Motor neuron (in vitro differentiated cells): ENCODE results near the gene STN1. TPM values are rescaled to one million over a fixed set of nuclear protein-coding genes. Genes with fewer than 3 reads are reported as not detected.

ENCODE experiments used
- ATAC-seq, 8 experiments: fragments of 200-7000 bp; cut with Tn5 transposase; replicated peaks in 6 of 8; 2 replicates each; pipeline ENCODE4 v1.8.0; 2021; ENCODE audit warnings: mild to moderate bottlenecking in 8 of 8, moderate library complexity in 8 of 8
- H3K27ac ChIP-seq, 2 donors: fragments of 250-450 bp; sonication (Bioruptor Pico); 2 replicates each; pipeline ENCODE4 v1.9.0; 2021; ENCODE audit warnings: antibody characterized with exemption in 2 of 2, mild to moderate bottlenecking in 2 of 2, moderate library complexity in 1 of 2
- H3K4me1 ChIP-seq, 2 donors: fragments of 250-450 bp; sonication (Bioruptor Pico); replicated peaks in 1 of 2; 2 replicates each; pipeline ENCODE4 v1.6.1; 2021; ENCODE audit warnings: antibody characterized with exemption in 2 of 2, mild to moderate bottlenecking in 2 of 2, moderate library complexity in 1 of 2
- H3K4me3 ChIP-seq, 5 donors: fragments of 250-450 bp; sonication (Bioruptor Pico); 2 replicates each; pipeline ENCODE4 v1.9.0; 2021; ENCODE audit warnings: antibody characterized with exemption in 5 of 5, mild to moderate bottlenecking in 5 of 5, moderate library complexity in 4 of 5
- WGBS, 10 experiments: fragments of 450-650 bp; shearing (Covaris generic); methylation state at CpG; one replicate each; pipeline ENCODE4 v1.0.0; 2022; 5-methylcytosine and 5-hydroxymethylcytosine counted together
- in situ Hi-C, 9 experiments: fragments of 400-800 bp; cut with MboI; loops; one replicate each; pipeline ENCODE4 v1.15.0; 2021; ENCODE audit warnings: low sequenced_read_pairs in 9 of 9, low pct_unique_long_range_greater_than_20kb in 2 of 9; ENCODE audit not compliant: unreplicated experiment in 9 of 9
- total RNA-seq, 8 experiments: library from RNA; unstranded; fragments of 300-600 nt; gene quantifications; 2 replicates each; pipeline versions ENCODE4 v1.2.3 to v1.2.4, GENCODE V29; 2022

The STN1 gene
- total RNA-seq, 8 experiments from 2014 or later: 13.6 to 81.2 (median 24.7) TPM

DNA sequence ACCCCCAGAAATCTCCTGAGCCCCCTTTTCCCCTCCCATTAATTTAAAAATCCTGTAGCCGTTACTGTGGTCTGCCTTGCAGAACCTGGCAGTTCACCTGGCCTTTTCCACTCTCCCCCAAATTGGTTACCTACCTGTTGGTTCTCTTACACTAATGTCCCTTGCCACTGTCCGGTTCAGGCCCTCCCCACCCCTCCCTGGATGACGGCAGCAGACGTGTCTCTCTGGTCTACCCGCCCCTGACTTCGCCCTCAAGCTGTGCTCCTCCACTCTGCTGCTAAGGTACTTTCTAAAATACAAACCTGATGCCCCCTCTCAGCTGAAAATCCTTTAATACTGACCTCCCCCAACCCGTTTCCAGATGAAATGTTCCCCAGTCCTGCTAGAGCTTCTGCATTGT, 47.0 kb downstream of the STN1 start:
- 50 to 86% (median 70%) methylated on average over 1 to 6 of the region's 7 CpGs; no CpG with 5 or more reads in 4 of the 10 experiments for WGBS, 10 experiments
- H3K27ac ChIP-seq: no peak overlapping the region
- ATAC-seq: peak in 1 of 8 experiments; percentile 10
- H3K4me1 ChIP-seq: peaks cover 0 to 11% of the 10 kb centered on the region in 2 donors
- no peak overlapping the region for H3K4me3 ChIP-seq
- in situ Hi-C loops: loop anchor here in 4 of 9 experiments (25.0 kb wide), 1 partner anchor 159 kb away; no protein-coding TSS in a partner anchor

GRCh38 chr10:103870516-103870915, 47.5 kb downstream of the STN1 start:
- Histone ChIP-seq H3K27ac (no peak overlapping the region), H3K4me3 (no peak overlapping the region), H3K4me1 (peaks cover 0 to 11% of the 10 kb centered on the region in 2 donors)
- in situ Hi-C loops: loop anchor here in 4 of 9 experiments (25.0 kb wide), 1 partner anchor 158 kb away; no protein-coding TSS in a partner anchor
- peak in 1 of 8 experiments; percentile 58 for ATAC-seq
- 25 to 100% (median 55%) methylated on average over 2 to 7 of the region's 8 CpGs; no CpG with 5 or more reads in 2 of the 10 experiments for WGBS, 10 experiments

DNA sequence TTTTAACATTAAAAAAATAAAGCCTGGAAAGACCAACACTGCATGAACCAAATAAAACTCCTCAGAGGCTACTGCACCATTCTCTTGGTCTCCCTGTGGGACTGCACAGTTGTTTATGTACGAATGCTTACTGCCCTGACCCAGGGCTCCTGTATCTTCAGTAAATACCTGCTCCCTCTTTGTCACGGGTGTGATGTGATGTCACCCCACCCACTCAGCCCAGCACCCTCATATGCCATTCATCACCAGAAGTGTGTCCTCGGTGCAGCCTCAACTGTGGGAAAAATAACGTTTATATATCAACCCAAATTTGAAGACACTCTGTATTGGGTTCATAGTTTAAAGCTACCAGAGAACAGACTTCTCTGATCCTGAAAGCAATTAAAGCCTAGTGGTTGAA, 48.6 kb downstream of the STN1 start:
- in situ Hi-C loops: loop anchor here in 6 of 9 experiments (10.0 to 25.0 kb wide), 2 partner anchors 155 to 157 kb away; no protein-coding TSS in a partner anchor
- Histone ChIP-seq H3K27ac (no peak overlapping the region), H3K4me1 (peaks cover 0 to 4% of the 10 kb centered on the region in 2 donors), H3K4me3 (no peak overlapping the region)
- WGBS, 10 experiments: 33 to 88% (median 72%) methylated on average over 1 to 4 of the region's 4 CpGs; no CpG with 5 or more reads in 4 of the 10 experiments
- peak in 2 of 8 experiments; percentile 10 to 20 for ATAC-seq

GRCh38 chr10:103868200-103868599, 49.8 kb downstream of the STN1 start:
- no peak for ATAC-seq
- Histone ChIP-seq H3K27ac (no peak overlapping the region), H3K4me1 (no peaks in the 10 kb centered on the region), H3K4me3 (no peak overlapping the region)
- 17 to 100% (median 60%) methylated on average over 1 of the region's 1 CpG; no CpG with 5 or more reads in 4 of the 10 experiments for WGBS, 10 experiments
- in situ Hi-C loops: loop anchor here in 6 of 9 experiments (10.0 to 25.0 kb wide), 2 partner anchors 153 to 156 kb away; no protein-coding TSS in a partner anchor

- peak in 6 of 8 experiments; percentile 31 to 72 (median 59) for ATAC-seq
- in situ Hi-C loops: loop anchor here in 6 of 9 experiments (10.0 to 25.0 kb wide), 2 partner anchors 147 to 149 kb away; no protein-coding TSS in a partner anchor
- WGBS, 10 experiments: 20 to 100% (median 67%) methylated on average over 1 of the region's 1 CpG; no CpG with 5 or more reads in 3 of the 10 experiments
- H3K4me1 ChIP-seq: peaks cover 14 to 21% of the 10 kb centered on the region in 2 donors
- H3K4me3 ChIP-seq: no peak overlapping the region
- H3K27ac ChIP-seq: no peak overlapping the region
These were observed 56.5 kb downstream of the STN1 start for GRCh38 chr10:103861505-103861904.

- H3K4me3 ChIP-seq: no peak overlapping the region
- 18 to 71% (median 35%) methylated on average over 2 to 14 of the region's 15 CpGs; no CpG with 5 or more reads in 1 of the 10 experiments for whole genome bisulfite sequencing, 10 experiments
- in situ Hi-C loops: loop anchor here in 7 of 9 experiments (5.0 to 25.0 kb wide), 3 partner anchors 142 to 147 kb away; no protein-coding TSS in a partner anchor
- peaks cover 17 to 24% of the 10 kb centered on the region in 2 donors for H3K4me1 ChIP-seq
- ATAC-seq: peak in 4 of 8 experiments; percentile 15 to 75 (median 52)
- H3K27ac ChIP-seq: no peak overlapping the region
These were observed 58.6 kb downstream of the STN1 start for GRCh38 chr10:103859161-103860086.

DNA sequence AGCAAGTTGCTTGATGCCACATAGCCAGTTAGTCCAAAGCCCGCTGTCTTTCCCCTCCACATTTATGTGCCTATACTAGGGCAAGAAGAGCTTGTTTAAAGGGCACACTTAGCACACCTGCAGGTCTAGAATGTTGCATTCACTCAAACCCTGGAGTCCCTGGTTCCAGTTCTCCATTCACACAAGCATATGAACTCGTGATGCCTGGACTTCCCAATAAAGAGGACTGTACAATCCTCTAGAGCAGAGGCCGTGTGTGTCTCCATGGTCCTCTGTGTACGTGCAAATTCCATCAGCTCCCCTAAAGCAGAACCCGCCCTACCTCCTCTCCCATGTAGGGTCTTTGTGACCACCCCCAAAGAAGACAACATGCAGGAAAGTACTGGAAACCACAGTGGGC, 59.6 kb downstream of the STN1 start:
- in situ Hi-C loops: loop anchor here in 5 of 9 experiments (5.0 to 25.0 kb wide), 2 partner anchors 141 to 146 kb away; no protein-coding TSS in a partner anchor
- no peak for ATAC-seq
- 20 to 100% (median 80%) methylated on average over 1 to 5 of the region's 5 CpGs; no CpG with 5 or more reads in 1 of the 10 experiments for WGBS, 10 experiments
- H3K27ac ChIP-seq: no peak overlapping the region
- no peak overlapping the region for H3K4me3 ChIP-seq
- H3K4me1 ChIP-seq: peaks cover 23 to 30% of the 10 kb centered on the region in 2 donors

- 43 to 100% (median 92%) methylated on average over 1 to 4 of the region's 5 CpGs; no CpG with 5 or more reads in 5 of the 10 experiments for WGBS, 10 experiments
- Histone ChIP-seq H3K4me3 (peak overlapping the region in 1 of 5 donors; percentile 85), H3K27ac (peak overlapping the region; percentile 59 to 77), H3K4me1 (peaks cover 33 to 42% of the 10 kb centered on the region in 2 donors)
- ATAC-seq: no peak
- in situ Hi-C loops: loop anchor here in 5 of 9 experiments (5.0 to 25.0 kb wide), 2 partner anchors 139 to 144 kb away; no protein-coding TSS in a partner anchor
These were observed 61.2 kb downstream of the STN1 start for GRCh38 chr10:103856797-103857170.

DNA sequence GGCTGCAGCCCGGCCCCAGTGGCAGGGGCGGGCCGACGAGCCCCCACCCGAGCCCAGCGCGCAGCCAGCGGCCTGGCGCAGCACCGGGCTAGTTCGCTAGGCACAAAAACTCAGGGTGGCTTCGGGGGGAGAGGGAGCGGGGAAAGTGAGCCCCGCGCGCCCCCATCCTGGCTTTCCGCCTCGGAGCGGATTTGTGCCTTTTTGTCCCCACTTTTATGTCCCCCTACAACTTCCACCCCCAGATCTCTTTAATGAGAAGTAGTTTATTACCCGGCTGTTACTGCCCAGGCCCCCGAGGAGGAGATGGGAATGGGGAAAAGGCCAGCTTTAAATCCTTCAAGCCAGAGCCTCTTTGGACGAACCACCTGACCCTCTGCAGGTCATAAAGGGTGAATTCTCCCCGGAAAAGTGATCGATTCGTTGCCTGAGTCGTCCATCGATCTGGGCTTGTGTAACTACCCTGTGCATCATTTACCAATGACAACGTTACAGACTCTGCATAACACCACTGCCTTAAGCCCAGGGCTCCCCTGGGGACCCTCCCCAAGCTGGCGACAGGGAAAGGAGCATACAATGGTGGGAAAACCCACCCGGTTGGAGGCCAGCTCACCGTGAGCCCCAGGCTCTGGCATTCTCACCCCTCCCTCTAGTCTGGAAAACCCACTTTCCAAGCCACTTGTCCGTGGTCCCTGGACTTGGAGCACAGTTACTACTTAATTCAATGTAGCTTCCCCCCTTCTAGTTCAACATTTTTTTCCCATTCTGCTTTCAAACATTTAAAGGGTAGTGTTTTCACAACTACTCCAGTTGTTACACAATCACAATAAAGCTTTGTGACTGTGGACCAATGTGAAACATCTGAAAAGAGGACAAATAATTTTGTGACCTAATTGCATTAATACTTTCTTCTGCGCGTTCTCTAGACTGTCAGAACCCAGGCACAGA, 61.9 kb downstream of the STN1 start:
- H3K4me1 ChIP-seq: peaks cover 33 to 38% of the 10 kb centered on the region in 2 donors
- H3K4me3 ChIP-seq: peak overlapping the region; percentile 45 to 85 (median 77)
- peak in 6 of 8 experiments; percentile 1 to 56 (median 34) for ATAC-seq
- in situ Hi-C loops: loop anchor here in 5 of 9 experiments (5.0 to 25.0 kb wide), 2 partner anchors 139 to 144 kb away; no protein-coding TSS in a partner anchor
- H3K27ac ChIP-seq: peak overlapping the region; percentile 77 to 89
- 0 to 93% (median 28%) methylated on average over 1 to 9 of the region's 34 CpGs; no CpG with 5 or more reads in 1 of the 10 experiments for WGBS, 10 experiments

DNA sequence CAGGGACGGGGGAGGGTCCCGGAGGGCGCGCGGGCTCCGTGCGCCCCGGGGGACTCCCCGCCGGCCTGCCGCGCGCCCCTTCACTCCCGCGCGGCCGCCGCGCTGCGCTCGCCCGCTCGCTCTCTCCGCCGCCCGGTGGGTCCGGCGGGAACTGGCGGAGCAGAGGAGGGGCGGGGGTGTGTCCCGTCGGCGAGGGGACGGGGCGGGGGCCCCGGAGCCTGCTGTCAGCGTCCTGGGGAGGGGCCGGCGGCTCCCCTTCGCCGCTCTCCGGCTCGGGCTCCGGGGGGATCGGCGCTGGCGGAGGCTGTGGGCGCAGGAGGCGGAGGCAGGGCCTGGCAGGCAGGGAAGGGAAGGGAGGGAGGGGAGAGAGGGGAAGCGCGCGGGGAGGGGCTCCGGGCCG, 62.6 kb downstream of the STN1 start, which contains the start of gene SH3PXD2A:
Gene SH3PXD2A (minus strand): TSS at position 153 of the 400 bp plus-strand sequence. CDS start 310 bp downstream, outside the sequence.
- in situ Hi-C loops: loop anchor here in 5 of 9 experiments (5.0 to 25.0 kb wide), 2 partner anchors 138 to 143 kb away; no protein-coding TSS in a partner anchor
- WGBS, 10 experiments: no CpG with 5 or more reads among the region's 54 CpGs
- ATAC-seq: peak; percentile 18 to 75 (median 67)
- Histone ChIP-seq H3K4me3 (peak within 1 kb of the TSS; percentile 45 to 85 (median 77)), H3K27ac (peak within 1 kb of the TSS; percentile 77 to 89), H3K4me1 (peaks cover 33 to 38% of the 10 kb centered on the region in 2 donors)

DNA sequence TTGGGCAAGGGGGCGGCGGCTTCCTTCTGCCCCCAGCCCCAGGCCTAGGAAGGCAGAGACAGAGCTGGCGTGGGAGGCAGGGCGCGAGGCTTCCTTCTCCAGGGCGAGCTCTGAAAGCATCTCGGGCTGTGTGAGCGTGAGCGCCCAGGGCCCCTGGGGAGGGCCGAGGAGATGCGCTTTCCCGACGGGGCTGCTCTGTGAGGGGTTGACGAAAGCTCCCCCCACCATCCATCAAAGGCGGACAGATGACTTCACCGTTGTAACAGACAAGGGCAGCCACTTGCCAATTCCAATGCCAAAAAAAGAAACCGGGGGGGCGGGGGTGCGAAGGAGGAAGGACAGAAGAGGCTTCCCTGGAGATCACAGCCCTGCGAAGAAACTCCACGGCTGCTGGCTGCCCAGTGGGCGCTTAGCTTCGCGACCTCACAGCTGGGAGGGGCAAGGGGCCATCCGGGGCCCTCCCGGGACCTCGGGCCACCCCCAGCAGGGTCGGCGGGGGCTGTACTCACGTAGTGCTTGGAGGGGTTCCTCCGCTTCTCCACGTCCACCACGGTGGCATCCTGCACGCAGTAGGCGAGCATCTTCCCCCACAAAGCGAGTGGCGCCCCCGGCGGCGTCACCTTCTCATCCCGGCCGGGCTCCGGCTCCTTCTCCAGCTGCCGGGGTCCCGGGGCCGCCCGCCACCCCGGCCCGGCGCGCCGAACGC, 63.1 kb downstream of the STN1 start:
- WGBS, 10 experiments: 0 to 10% (median 0%) methylated on average over 1 to 7 of the region's 53 CpGs; no CpG with 5 or more reads in 5 of the 10 experiments
- Histone ChIP-seq H3K4me1 (peaks cover 34 to 42% of the 10 kb centered on the region in 2 donors), H3K4me3 (peak overlapping the region; percentile 45 to 85 (median 77)), H3K27ac (peak overlapping the region; percentile 77 to 89)
- in situ Hi-C loops: loop anchor here in 5 of 9 experiments (5.0 to 25.0 kb wide), 2 partner anchors 138 to 143 kb away; no protein-coding TSS in a partner anchor
- peak; percentile 9 to 80 (median 69) for ATAC-seq
